SK-N-SH (cell line): ENCODE results near the gene CYB561D2. TPM values are rescaled to one million over a fixed set of nuclear protein-coding genes. Genes with fewer than 3 reads are reported as not detected.

ENCODE experiments used
- CTCF ChIA-PET: fragments of 300-600, 350-600 bp; formaldehyde crosslinking; extraction: SDS; loops from one replicate; lab custom pipeline; 2021; lab: Yijun Ruan, JAX
- POLR2A ChIA-PET: fragments of 350-600 bp; sonication (Branson Sonifier 250); formaldehyde crosslinking; extraction: SDS; loops from one replicate; lab custom pipeline; 2020; ENCODE audit warnings: antibody characterized with exemption, inconsistent platforms; lab: Yijun Ruan, JAX
- DNase-seq: peaks from one replicate; pipeline ENCODE4 v3.0.0; 2012
- H2AFZ ChIP-seq: fragments of 200-600 bp; sonication (generic); 2 replicates; pipeline ENCODE4 v1.8.1; 2016; ENCODE audit warnings: antibody characterized with exemption, mild to moderate bottlenecking, low read depth
- H3F3A ChIP-seq: fragments of 200-600 bp; sonication (generic); replicated peaks from 2 replicates; pipeline ENCODE3; 2016; ENCODE audit warnings: antibody characterized with exemption, mild to moderate bottlenecking; ENCODE audit not compliant: insufficient read depth
- H3K27ac ChIP-seq, 2 experiments: fragments of 200-500 bp in 1 of 2; fragments of 200-600 bp in 1 of 2; sonication (Bioruptor generic) in 1 of 2; sonication (generic), shearing (Covaris generic) in 1 of 2; 2 replicates each; pipeline versions ENCODE4 v1.5.1 to v1.6.1; 2014 to 2016; ENCODE audit warnings: low read depth in 2 of 2, inconsistent platforms in 1 of 2, low read length in 1 of 2, mild to moderate bottlenecking in 1 of 2, mixed read lengths in 1 of 2
- H3K27me3 ChIP-seq: fragments of 200-600 bp; sonication (generic), shearing (Covaris generic); 2 replicates; pipeline ENCODE4 v1.6.1; 2016; ENCODE audit warnings: mixed run types; ENCODE audit not compliant: insufficient read depth
- H3K36me3 ChIP-seq, 2 experiments: fragments of 200-500 bp in 1 of 2; fragments of 200-600 bp in 1 of 2; sonication (Bioruptor generic) in 1 of 2; sonication (generic) in 1 of 2; replicated peaks in 1 of 2; 2 replicates each; pipeline versions ENCODE3 to v1.5.1; 2014 to 2016; ENCODE audit warnings: low read length in 1 of 2, mild to moderate bottlenecking in 1 of 2; ENCODE audit not compliant: insufficient read depth in 2 of 2, control insufficient read depth in 1 of 2
- H3K4me1 ChIP-seq, 2 experiments: fragments of 200-500 bp in 1 of 2; fragments of 200-600 bp in 1 of 2; sonication (Bioruptor generic) in 1 of 2; sonication (generic), shearing (Covaris generic) in 1 of 2; 2 replicates each; pipeline versions ENCODE4 v1.5.1 to v1.6.1; 2014 to 2016; ENCODE audit warnings: low read depth in 1 of 2, low read length in 1 of 2, mixed run types in 1 of 2; ENCODE audit not compliant: insufficient read depth in 2 of 2, control insufficient read depth in 1 of 2
- H3K4me2 ChIP-seq: fragments of 200-600 bp; sonication (generic), shearing (Covaris generic); 2 replicates; pipeline ENCODE4 v1.6.1; 2017; ENCODE audit warnings: mixed run types
- H3K4me3 ChIP-seq, 2 experiments: fragments of 200-500 bp in 1 of 2; fragments of 200-600 bp in 1 of 2; sonication (Bioruptor generic) in 1 of 2; sonication (generic), shearing (Covaris generic) in 1 of 2; 2 replicates each; pipeline versions ENCODE4 v1.5.1 to v1.8.1; 2014 to 2016; ENCODE audit warnings: low read depth in 2 of 2, inconsistent platforms in 1 of 2, low read length in 1 of 2, mild to moderate bottlenecking in 1 of 2, mixed read lengths in 1 of 2, moderate library complexity in 1 of 2
- H3K79me2 ChIP-seq: fragments of 200-600 bp; sonication (generic); 2 replicates; pipeline ENCODE4 v1.8.1; 2017; ENCODE audit warnings: mild to moderate bottlenecking; ENCODE audit not compliant: insufficient read depth
- H3K9ac ChIP-seq: fragments of 200-600 bp; sonication (generic); 2 replicates; pipeline ENCODE4 v1.6.1; 2017; ENCODE audit warnings: mixed run types
- H3K9me2 ChIP-seq: fragments of 200-600 bp; sonication (generic); 2 replicates; pipeline ENCODE4 v1.6.1; 2017; ENCODE audit warnings: mixed run types
- H3K9me3 ChIP-seq: fragments of 200-600 bp; sonication (generic); 2 replicates; pipeline ENCODE4 v1.6.1; 2017; ENCODE audit warnings: mixed run types, mild to moderate bottlenecking, moderate library complexity
- H4K20me1 ChIP-seq: fragments of 200-600 bp; sonication (generic); 2 replicates; pipeline ENCODE4 v1.6.1; 2017; ENCODE audit warnings: mild to moderate bottlenecking, mixed run types; ENCODE audit not compliant: insufficient read depth
- CTCF ChIP-seq: fragments of 200-600 bp; sonication (generic); IDR thresholded peaks from 2 replicates; pipeline ENCODE4 v1.6.1; 2017; ENCODE audit warnings: antibody characterized with exemption, mild to moderate bottlenecking, moderate library complexity
- FOXM1 ChIP-seq: IDR thresholded peaks from 2 replicates; pipeline ENCODE4 v1.4.0; 2012; ENCODE audit warnings: low read depth, mild to moderate bottlenecking
- GABPA ChIP-seq: IDR thresholded peaks from 2 replicates; pipeline ENCODE4 v1.4.0; 2012; ENCODE audit warnings: low read depth, mild to moderate bottlenecking
- MXI1 ChIP-seq: IDR thresholded peaks from 2 replicates; pipeline ENCODE4 v1.6.1; 2012; ENCODE audit warnings: mild to moderate bottlenecking, low read depth, low read length, improper control_type of control experiment
- NRF1 ChIP-seq: IDR thresholded peaks from 2 replicates; pipeline ENCODE4 v1.6.1; 2012; ENCODE audit warnings: low read depth, mild to moderate bottlenecking, low read length
- POLR2AphosphoS5 ChIP-seq: IDR thresholded peaks from 2 replicates; pipeline ENCODE4 v1.6.1; 2012; ENCODE audit warnings: low read depth, low read length
- RAD21 ChIP-seq: IDR thresholded peaks from 2 replicates; pipeline ENCODE4 v1.6.1; 2012; ENCODE audit warnings: mild to moderate bottlenecking, low read length
- REST ChIP-seq: IDR thresholded peaks from 2 replicates; pipeline ENCODE4 v1.6.1; 2012; ENCODE audit warnings: mild to moderate bottlenecking, low read depth, low read length, moderate library complexity
- RFX5 ChIP-seq: IDR thresholded peaks from 2 replicates; pipeline ENCODE4 v1.6.1; 2012; ENCODE audit warnings: mild to moderate bottlenecking, improper control_type of control experiment, low read length
- RXRA ChIP-seq: IDR thresholded peaks from 2 replicates; pipeline ENCODE4 v1.4.0; 2012; ENCODE audit warnings: low read depth, mild to moderate bottlenecking, borderline replicate concordance
- TEAD4 ChIP-seq: IDR thresholded peaks from 2 replicates; pipeline ENCODE4 v1.4.0; 2012; ENCODE audit warnings: mild to moderate bottlenecking, borderline replicate concordance; ENCODE audit not compliant: insufficient read depth
- YY1 ChIP-seq: IDR thresholded peaks from 2 replicates; pipeline ENCODE4 v1.4.0; 2012; ENCODE audit warnings: low read depth, mild to moderate bottlenecking
- WGBS: methylation state at CpG from one replicate; pipeline ENCODE4 v1.1.6; 2017; ENCODE audit warnings: low lambda C conversion rate; 5-methylcytosine and 5-hydroxymethylcytosine counted together
- polyA plus RNA-seq, 3 experiments: library from polyadenylated mRNA; depleted of rRNA; stranded (reverse); fragments of >200 nt; gene quantifications; 2 replicates each; pipeline ENCODE4 v1.2.3, GENCODE V29; 2012

CYB561D2 gene
- polyA plus RNA-seq, 1 of the 3 experiments (the other 2 are of a cell fraction), result 40.7 TPM

GRCh38 chr3:50323092-50323600 lies 27.5 kb upstream of the CYB561D2 start:
- no peak overlapping the region for H3K4me3 ChIP-seq
- POLR2A ChIA-PET, result interaction anchor here (1.6 kb wide), 1 partner anchor 14 kb away, joined by 4 read pairs; no protein-coding TSS in a partner anchor
- H3K36me3 ChIP-seq, result peaks cover 8 to 38% of the 10 kb centered on the region in 2 experiments
- peaks cover 51% of the 10 kb centered on the region for H3K79me2 ChIP-seq
- no peak overlapping the region for H2AFZ ChIP-seq
- no peaks in the 10 kb centered on the region for H3K27me3 ChIP-seq
- WGBS, result 64% methylated on average over 3 of the region's 4 CpGs
- peaks cover 10% of the 10 kb centered on the region for H3F3A ChIP-seq
- no peak overlapping the region for H3K9ac ChIP-seq
- H3K4me2 ChIP-seq, result no peak overlapping the region
- no peak overlapping the region; a peak in 1 of 4 replicates for H3K27ac ChIP-seq
- no peak for TF ChIP-seq YY1
- no peak for TF ChIP-seq NRF1
- TF ChIP-seq MXI1, result no peak
- no peaks in the 10 kb centered on the region for H4K20me1 ChIP-seq
- no peak for DNase-seq
- H3K9me3 ChIP-seq, result no peaks in the 10 kb centered on the region
- no peaks in the 10 kb centered on the region for H3K9me2 ChIP-seq
- H3K4me1 ChIP-seq, result peaks cover 0 to 45% of the 10 kb centered on the region in 2 experiments; a peak in 2 of 4 replicates
- CTCF ChIA-PET, result interaction anchor here (0.7 to 6.0 kb wide), 12 partner anchors 12 to 290 kb away, joined by 3 to 60 read pairs (median 4); partner anchors contain the start of genes HYAL1, HYAL3, IFRD2 and NAA80

- Histone ChIP-seq H3K4me2 (no peak overlapping the region), H2AFZ (no peak overlapping the region), H3K4me3 (no peak overlapping the region), H3K27me3 (no peaks in the 10 kb centered on the region), H3K9ac (no peak overlapping the region), H3K4me1 (peaks cover 0 to 44% of the 10 kb centered on the region in 2 experiments; a peak in 2 of 4 replicates), H3K79me2 (peaks cover 45% of the 10 kb centered on the region), H4K20me1 (no peaks in the 10 kb centered on the region), H3K27ac (no peak overlapping the region), H3K9me2 (no peaks in the 10 kb centered on the region), H3F3A (peaks cover 14% of the 10 kb centered on the region), H3K9me3 (no peaks in the 10 kb centered on the region), H3K36me3 (peaks cover 8 to 33% of the 10 kb centered on the region in 2 experiments)
- 87% methylated on average over 2 of the region's 5 CpGs for WGBS
- ChIA-PET CTCF (interaction anchor here (0.7 to 6.0 kb wide), 27 partner anchors 9 to 290 kb away, joined by 3 to 60 read pairs (median 4); partner anchors contain the start of genes HYAL1, HYAL3, NAA80 and RASSF1), POLR2A (interaction anchor here (1.6 to 1.7 kb wide), 2 partner anchors 13 to 32 kb away, joined by 4 to 6 read pairs; partner anchors contain the start of gene IFRD2)
- DNase-seq, result no peak
- TF ChIP-seq RXRA, result no peak
- 0 out of 2 replicates have a peak, but pooled peaks have one; percentile 21 for TF ChIP-seq POLR2AphosphoS5
- no peak for TF ChIP-seq GABPA
Observed at GRCh38 chr3:50323614-50324199, 27.0 kb upstream of the CYB561D2 start.

- peaks cover 37% of the 10 kb centered on the region for H3K79me2 ChIP-seq
- H3K9me3 ChIP-seq, result no peaks in the 10 kb centered on the region
- H3K27me3 ChIP-seq, result no peaks in the 10 kb centered on the region
- H3K36me3 ChIP-seq, result peaks cover under 1 to 25% of the 10 kb centered on the region in 2 experiments
- H3F3A ChIP-seq, result peaks cover 21% of the 10 kb centered on the region
- no peak overlapping the region for H3K9ac ChIP-seq
- H3K4me1 ChIP-seq, result peaks cover 0 to 36% of the 10 kb centered on the region in 2 experiments; a peak in 2 of 4 replicates
- no peak overlapping the region for H2AFZ ChIP-seq
- H3K4me2 ChIP-seq, result no peak overlapping the region
- 0% methylated on average over 1 of the region's 4 CpGs for WGBS
- H4K20me1 ChIP-seq, result no peaks in the 10 kb centered on the region
- ChIA-PET CTCF (interaction anchor here (0.6 to 6.0 kb wide), 34 partner anchors 9 to 289 kb away, joined by 3 to 60 read pairs (median 4); partner anchors contain the start of genes HYAL1, HYAL3, NAA80 and RASSF1), POLR2A (interaction anchor here (0.7 to 1.7 kb wide), 3 partner anchors 13 to 32 kb away, joined by 3 to 6 read pairs (median 4); partner anchors contain the start of genes CYB561D2, IFRD2 and NPRL2)
- no peaks in the 10 kb centered on the region for H3K9me2 ChIP-seq
- H3K27ac ChIP-seq, result no peak overlapping the region; a peak in 1 of 4 replicates
- H3K4me3 ChIP-seq, result no peak overlapping the region; a peak in 1 of 4 replicates
- peak; percentile 85 for DNase-seq
- TF ChIP-seq RFX5 (no peak; the same call in 1 of the 2 replicates), FOXM1 (no peak), RXRA (no peak), RAD21 (peak; percentile 77), CTCF (peak; percentile 81), TEAD4 (no peak), REST (no peak)
Observed at GRCh38 chr3:50324351-50325112, 26.1 kb upstream of the CYB561D2 start.
